ENCODE results near the gene EXOC3. TPM values are rescaled to one million over a fixed set of nuclear protein-coding genes. Genes with fewer than 3 reads are reported as not detected.
A peak's percentile ranks its signal among the peaks of the same experiment; 100 is the strongest.

The EXOC3 gene
- total RNA-seq, 4 donors from 2014 or later: 44.3 to 81.7 (median 54.0) TPM

DNA sequence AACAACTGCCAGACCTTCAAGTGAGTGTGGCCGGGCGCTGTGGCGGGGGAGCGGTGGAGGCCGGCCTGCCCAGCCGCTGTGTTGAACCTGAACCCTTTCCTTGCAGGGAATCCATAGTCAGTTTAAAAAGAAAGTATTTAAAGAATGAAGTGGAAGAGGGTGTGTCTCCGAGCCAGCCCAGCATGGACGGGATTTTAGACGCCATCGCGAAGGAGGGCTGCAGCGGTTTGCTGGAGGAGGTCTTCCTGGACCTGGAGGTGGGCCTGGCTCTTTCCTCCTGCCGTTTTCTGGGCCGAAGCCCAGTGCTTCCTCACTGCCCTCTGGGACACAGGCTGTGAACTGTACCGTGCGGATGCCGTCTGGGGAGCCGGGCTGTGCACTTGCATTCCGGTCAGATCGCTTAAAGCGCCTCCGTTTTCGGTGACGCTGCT lies 19.1 kb downstream of the EXOC3 start:
- no peak for ATAC-seq
- Histone ChIP-seq H3K36me3 (peaks cover 0 to 95% of the 10 kb centered on the region in 2 donors), H3K4me1 (no peaks in the 10 kb centered on the region), H3K4me3 (no peak overlapping the region), H3K27me3 (no peaks in the 10 kb centered on the region), H3K27ac (no peak overlapping the region), H3K9me3 (no peaks in the 10 kb centered on the region)
- TF ChIP-seq, protein P1, sequence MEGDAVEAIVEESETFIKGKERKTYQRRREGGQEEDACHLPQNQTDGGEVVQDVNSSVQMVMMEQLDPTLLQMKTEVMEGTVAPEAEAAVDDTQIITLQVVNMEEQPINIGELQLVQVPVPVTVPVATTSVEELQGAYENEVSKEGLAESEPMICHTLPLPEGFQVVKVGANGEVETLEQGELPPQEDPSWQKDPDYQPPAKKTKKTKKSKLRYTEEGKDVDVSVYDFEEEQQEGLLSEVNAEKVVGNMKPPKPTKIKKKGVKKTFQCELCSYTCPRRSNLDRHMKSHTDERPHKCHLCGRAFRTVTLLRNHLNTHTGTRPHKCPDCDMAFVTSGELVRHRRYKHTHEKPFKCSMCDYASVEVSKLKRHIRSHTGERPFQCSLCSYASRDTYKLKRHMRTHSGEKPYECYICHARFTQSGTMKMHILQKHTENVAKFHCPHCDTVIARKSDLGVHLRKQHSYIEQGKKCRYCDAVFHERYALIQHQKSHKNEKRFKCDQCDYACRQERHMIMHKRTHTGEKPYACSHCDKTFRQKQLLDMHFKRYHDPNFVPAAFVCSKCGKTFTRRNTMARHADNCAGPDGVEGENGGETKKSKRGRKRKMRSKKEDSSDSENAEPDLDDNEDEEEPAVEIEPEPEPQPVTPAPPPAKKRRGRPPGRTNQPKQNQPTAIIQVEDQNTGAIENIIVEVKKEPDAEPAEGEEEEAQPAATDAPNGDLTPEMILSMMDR (IDR thresholded peaks at IDR 0.05 in 4 of 5, conservative IDR thresholded peaks at IDR 0.05 in 1 of 5): no peak
- TF ChIP-seq POLR2A (IDR thresholded peaks at IDR 0.05): no peak
- in situ Hi-C loops (cut with MboI; ENCODE audit: low sequenced_read_pairs in 4 of 4) (no loop called here), intact Hi-C loops (cut with DNase I; ENCODE audit: low total_unique reads) (no loop called here)
- peak in 1 of 2 donors; percentile 2 for DNase-seq

DNA sequence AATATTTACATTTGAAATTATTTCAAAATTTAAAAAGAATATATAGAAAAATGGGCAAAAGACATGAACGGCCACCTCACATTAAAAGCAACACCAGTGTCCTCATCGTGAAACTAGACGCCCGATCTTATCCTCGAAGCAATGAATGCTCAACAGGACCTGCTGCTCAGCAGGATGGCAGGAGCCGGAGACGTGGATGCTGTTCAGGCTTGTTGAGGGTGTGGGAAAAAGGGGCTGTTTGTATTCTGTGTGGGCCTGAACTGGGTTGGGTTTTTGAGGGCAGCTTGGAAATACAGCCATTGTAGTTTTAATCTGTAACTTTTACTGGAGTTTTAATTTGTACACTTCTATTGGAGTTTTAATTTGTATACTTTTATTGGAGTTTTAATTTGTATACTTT lies 20.3 kb downstream of the EXOC3 start:
- no peaks in the 10 kb centered on the region for H3K4me1 ChIP-seq
- peaks cover 0 to 86% of the 10 kb centered on the region in 2 donors for H3K36me3 ChIP-seq
- DNase-seq (no peak), ATAC-seq (no peak)
- in situ Hi-C loops (cut with MboI; ENCODE audit: low sequenced_read_pairs in 4 of 4): no loop called here
- intact Hi-C loops (cut with DNase I; ENCODE audit: low total_unique reads): no loop called here
- TF ChIP-seq, protein P1 (IDR thresholded peaks at IDR 0.05 in 4 of 5, conservative IDR thresholded peaks at IDR 0.05 in 1 of 5): no peak
- TF ChIP-seq POLR2A (IDR thresholded peaks at IDR 0.05): no peak
- H3K9me3 ChIP-seq: no peaks in the 10 kb centered on the region
- no peak overlapping the region for H3K4me3 ChIP-seq
- H3K27ac ChIP-seq: no peak overlapping the region
- no peaks in the 10 kb centered on the region for H3K27me3 ChIP-seq

DNA sequence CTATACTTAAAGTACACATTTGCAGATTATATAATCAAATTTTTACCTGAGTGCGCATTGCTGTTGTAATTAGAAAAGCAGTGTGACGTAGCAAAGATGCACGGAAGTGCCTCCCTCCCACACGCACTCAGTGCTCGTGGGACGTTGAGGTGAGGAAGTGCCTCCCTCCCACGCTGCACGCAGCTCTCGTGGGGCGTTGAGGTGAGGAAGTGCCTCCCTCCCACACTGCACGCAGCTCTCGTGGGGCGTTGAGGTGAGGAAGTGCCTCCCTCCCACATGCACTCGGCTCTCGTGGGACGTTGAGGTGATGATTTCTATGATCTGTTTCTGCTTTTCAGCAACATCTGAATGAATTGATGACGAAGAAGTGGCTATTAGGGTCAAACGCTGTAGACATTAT lies 21.0 kb downstream of the EXOC3 start:
- H3K4me3 ChIP-seq: no peak overlapping the region
- intact Hi-C loops (cut with DNase I; ENCODE audit: low total_unique reads) (no loop called here), in situ Hi-C loops (cut with MboI; ENCODE audit: low sequenced_read_pairs in 4 of 4) (no loop called here)
- H3K9me3 ChIP-seq: no peaks in the 10 kb centered on the region
- TF ChIP-seq, protein P1 (IDR thresholded peaks at IDR 0.05 in 4 of 5, conservative IDR thresholded peaks at IDR 0.05 in 1 of 5): no peak
- no peak for TF ChIP-seq POLR2A (IDR thresholded peaks at IDR 0.05)
- peak in 1 of 2 donors; percentile 12 for DNase-seq
- ATAC-seq: no peak
- H3K4me1 ChIP-seq: no peaks in the 10 kb centered on the region
- peaks cover 0 to 80% of the 10 kb centered on the region in 2 donors for H3K36me3 ChIP-seq
- no peaks in the 10 kb centered on the region for H3K27me3 ChIP-seq
- no peak overlapping the region for H3K27ac ChIP-seq

DNA sequence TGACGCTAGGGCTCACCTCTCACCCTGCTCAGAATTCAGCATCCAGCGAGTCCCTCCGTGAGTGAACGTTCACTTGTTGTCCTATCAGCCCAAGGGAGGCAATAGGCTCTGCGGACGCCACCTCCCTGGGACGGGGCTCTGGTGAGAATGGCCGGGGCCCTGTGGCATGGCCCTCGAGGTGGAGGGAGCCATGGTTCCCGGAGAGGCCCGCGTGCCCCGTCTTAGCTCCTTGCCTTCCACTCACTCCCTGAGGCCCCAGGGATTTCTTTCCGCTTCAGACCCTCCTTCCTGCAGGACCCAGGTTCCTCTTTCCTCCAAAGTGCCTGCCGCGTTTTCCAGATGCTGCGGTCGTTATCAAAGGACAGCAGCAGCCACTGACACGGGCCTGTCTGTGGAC lies 21.5 kb downstream of the EXOC3 start:
- Histone ChIP-seq H3K4me1 (no peaks in the 10 kb centered on the region), H3K27me3 (no peaks in the 10 kb centered on the region), H3K9me3 (no peaks in the 10 kb centered on the region), H3K4me3 (no peak overlapping the region), H3K27ac (no peak overlapping the region), H3K36me3 (peaks cover 0 to 75% of the 10 kb centered on the region in 2 donors)
- in situ Hi-C loops (cut with MboI; ENCODE audit: low sequenced_read_pairs in 4 of 4): no loop called here
- TF ChIP-seq, protein P1 (IDR thresholded peaks at IDR 0.05 in 4 of 5, conservative IDR thresholded peaks at IDR 0.05 in 1 of 5): no peak
- no peak for TF ChIP-seq POLR2A (IDR thresholded peaks at IDR 0.05)
- DNase-seq: peak in 1 of 2 donors; percentile 5
- ATAC-seq: no peak
- intact Hi-C loops (cut with DNase I; ENCODE audit: low total_unique reads): no loop called here

All from gastrocnemius medialis (tissue), 4 donors.